Ascending aorta (tissue), 2 donors: Measurements from ENCODE around the gene ABCA8. TPM values are rescaled to one million over a fixed set of nuclear protein-coding genes. Genes with fewer than 3 reads are reported as not detected.

ENCODE experiments used
- DNase-seq, 2 donors: peaks; one replicate each; pipeline ENCODE4 v3.0.0-alpha.2; 2019; ENCODE audit warnings: low spot score in 2 of 2
- H3K27ac ChIP-seq, 2 donors: fragments of 200-600 bp; sonication (generic); one replicate each; pipeline ENCODE4 v1.5.1; 2016 to 2017; ENCODE audit warnings: mild to moderate bottlenecking in 1 of 2
- H3K27me3 ChIP-seq: fragments of 200-600 bp; sonication (generic); one replicate; pipeline ENCODE4 v1.5.1; 2017
- H3K36me3 ChIP-seq, 2 donors: fragments of 200-600 bp; sonication (generic); one replicate each; pipeline ENCODE4 v1.5.1; 2016
- H3K4me1 ChIP-seq, 2 donors: fragments of 200-600 bp; sonication (generic); one replicate each; pipeline ENCODE4 v1.5.1; 2016 to 2017; ENCODE audit warnings: mild to moderate bottlenecking in 1 of 2
- H3K4me3 ChIP-seq, 2 donors: fragments of 200-600 bp; sonication (generic); one replicate each; pipeline ENCODE4 v1.5.1; 2016 to 2017; ENCODE audit warnings: mild to moderate bottlenecking in 1 of 2
- H3K9me3 ChIP-seq, 2 donors: fragments of 200-600 bp; sonication (generic); one replicate each; pipeline ENCODE4 v1.5.1; 2016
- intact Hi-C: fragments of 100-400 bp; cut with DNase I; formaldehyde crosslinking; loops from one replicate; pipeline ENCODE4 v1.15.1; 2023
- total RNA-seq: library from RNA; depleted of rRNA; stranded (reverse); fragments of >200 nt; gene quantifications from one replicate; pipeline ENCODE4 v1.1.0, GENCODE V29; 2016
- TF ChIP-seq, protein P1 (sequence below), 3 experiments: fragments of 200-600 bp in 2 of 3; fragments of 450-650 bp in 1 of 3; sonication (generic) in 2 of 3; IDR thresholded peaks; one replicate each; pipeline ENCODE4 v1.5.1; 2016 to 2019; ENCODE audit warnings: antibody characterized with exemption in 3 of 3, mild to moderate bottlenecking in 1 of 3, moderate library complexity in 1 of 3

The ABCA8 gene
- total RNA-seq, 1 donor from 2014 or later: 69.6 TPM

DNA sequence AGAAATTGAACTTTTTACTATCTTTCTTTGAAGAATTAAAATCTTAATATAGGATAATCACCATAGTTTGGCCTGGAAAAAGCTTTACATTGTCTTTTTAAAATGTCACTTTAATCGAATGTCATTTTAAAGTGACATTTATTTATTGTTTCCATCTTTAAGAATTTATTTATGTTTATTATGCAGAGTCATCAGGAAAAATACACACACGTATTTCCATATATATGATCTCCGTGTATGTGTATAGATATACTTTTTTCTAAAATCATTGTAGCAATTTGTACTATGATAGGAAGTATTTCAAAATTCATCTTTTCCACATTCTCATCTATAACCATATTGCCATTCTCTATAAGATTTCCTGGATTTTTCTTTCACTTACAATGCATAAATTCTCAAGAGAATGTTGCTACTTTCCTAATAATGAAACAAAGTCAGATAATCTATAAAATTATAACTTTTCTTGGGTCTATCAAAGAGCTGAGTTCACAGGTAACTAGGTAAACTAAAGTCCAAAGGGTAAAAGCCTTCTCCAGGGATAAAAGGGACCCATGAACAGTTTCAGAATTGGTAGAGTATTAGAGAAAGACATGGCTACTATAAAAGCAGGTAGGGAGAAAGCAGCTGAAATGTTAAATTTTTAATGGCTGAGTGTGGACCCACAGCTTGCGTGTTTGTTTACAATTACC is 11.9 kb downstream of the ABCA8 start:
- H3K4me1 ChIP-seq: no peaks in the 10 kb centered on the region
- H3K9me3 ChIP-seq: no peaks in the 10 kb centered on the region
- no peak overlapping the region for H3K27ac ChIP-seq
- no peaks in the 10 kb centered on the region for H3K36me3 ChIP-seq
- no peak for DNase-seq
- no peaks in the 10 kb centered on the region for H3K27me3 ChIP-seq
- TF ChIP-seq, protein P1, sequence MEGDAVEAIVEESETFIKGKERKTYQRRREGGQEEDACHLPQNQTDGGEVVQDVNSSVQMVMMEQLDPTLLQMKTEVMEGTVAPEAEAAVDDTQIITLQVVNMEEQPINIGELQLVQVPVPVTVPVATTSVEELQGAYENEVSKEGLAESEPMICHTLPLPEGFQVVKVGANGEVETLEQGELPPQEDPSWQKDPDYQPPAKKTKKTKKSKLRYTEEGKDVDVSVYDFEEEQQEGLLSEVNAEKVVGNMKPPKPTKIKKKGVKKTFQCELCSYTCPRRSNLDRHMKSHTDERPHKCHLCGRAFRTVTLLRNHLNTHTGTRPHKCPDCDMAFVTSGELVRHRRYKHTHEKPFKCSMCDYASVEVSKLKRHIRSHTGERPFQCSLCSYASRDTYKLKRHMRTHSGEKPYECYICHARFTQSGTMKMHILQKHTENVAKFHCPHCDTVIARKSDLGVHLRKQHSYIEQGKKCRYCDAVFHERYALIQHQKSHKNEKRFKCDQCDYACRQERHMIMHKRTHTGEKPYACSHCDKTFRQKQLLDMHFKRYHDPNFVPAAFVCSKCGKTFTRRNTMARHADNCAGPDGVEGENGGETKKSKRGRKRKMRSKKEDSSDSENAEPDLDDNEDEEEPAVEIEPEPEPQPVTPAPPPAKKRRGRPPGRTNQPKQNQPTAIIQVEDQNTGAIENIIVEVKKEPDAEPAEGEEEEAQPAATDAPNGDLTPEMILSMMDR (IDR thresholded peaks at IDR 0.05): no peak
- intact Hi-C loops: no loop called here
- H3K4me3 ChIP-seq: no peak overlapping the region

DNA sequence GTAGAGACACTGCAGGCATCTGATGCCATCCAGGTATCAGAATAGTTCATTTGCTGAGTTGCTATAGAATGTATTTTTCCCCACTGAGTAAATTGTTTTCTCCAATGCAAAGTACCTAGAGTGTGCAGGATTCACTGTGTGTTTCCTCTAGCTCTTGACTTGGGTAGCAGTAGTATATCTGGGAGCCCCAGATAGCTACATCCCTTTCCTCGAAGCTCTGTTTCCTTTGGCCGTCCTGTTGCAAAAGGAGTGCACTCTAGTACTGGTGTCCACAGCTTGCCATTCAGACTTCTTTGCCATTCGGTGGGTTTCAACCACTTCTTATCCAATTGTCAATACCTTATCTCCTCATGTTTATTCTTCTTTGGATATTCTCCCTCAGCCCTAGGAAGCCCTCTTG is 12.8 kb downstream of the ABCA8 start:
- no peaks in the 10 kb centered on the region for H3K27me3 ChIP-seq
- no peaks in the 10 kb centered on the region for H3K36me3 ChIP-seq
- intact Hi-C loops: no loop called here
- H3K4me3 ChIP-seq: no peak overlapping the region
- H3K9me3 ChIP-seq: no peaks in the 10 kb centered on the region
- no peaks in the 10 kb centered on the region for H3K4me1 ChIP-seq
- no peak for DNase-seq
- H3K27ac ChIP-seq: no peak overlapping the region
- TF ChIP-seq, protein P1 (IDR thresholded peaks at IDR 0.05): no peak

DNA sequence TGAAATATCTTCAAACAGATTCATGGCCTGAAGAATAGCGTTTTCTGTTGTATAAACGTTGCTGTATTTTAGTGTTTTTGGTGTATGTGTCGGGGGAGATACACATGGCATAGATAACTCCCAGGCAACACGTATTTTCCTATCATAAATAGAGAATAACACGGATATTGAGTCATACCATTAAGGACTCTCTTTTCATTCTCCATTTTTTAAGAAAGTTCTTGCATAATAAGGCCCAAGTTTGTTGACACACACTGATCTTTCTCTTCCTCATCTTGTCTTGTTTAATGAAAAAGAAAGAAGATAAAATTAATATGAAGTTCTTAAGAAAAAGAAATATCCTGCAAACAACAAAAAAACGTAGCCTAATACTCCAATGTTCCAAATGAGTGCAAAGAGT is 13.4 kb downstream of the ABCA8 start:
- Histone ChIP-seq H3K4me3 (no peak overlapping the region), H3K27ac (no peak overlapping the region), H3K4me1 (no peaks in the 10 kb centered on the region), H3K9me3 (no peaks in the 10 kb centered on the region), H3K27me3 (no peaks in the 10 kb centered on the region), H3K36me3 (no peaks in the 10 kb centered on the region)
- DNase-seq: no peak
- intact Hi-C loops: no loop called here
- TF ChIP-seq, protein P1 (IDR thresholded peaks at IDR 0.05): no peak

GRCh38 chr17:68939195-68939594 is 16.0 kb downstream of the ABCA8 start:
- H3K27ac ChIP-seq: no peak overlapping the region
- H3K27me3 ChIP-seq: no peaks in the 10 kb centered on the region
- intact Hi-C loops: no loop called here
- H3K36me3 ChIP-seq: no peaks in the 10 kb centered on the region
- no peak overlapping the region for H3K4me3 ChIP-seq
- H3K4me1 ChIP-seq: no peaks in the 10 kb centered on the region
- H3K9me3 ChIP-seq: no peaks in the 10 kb centered on the region
- TF ChIP-seq, protein P1 (IDR thresholded peaks at IDR 0.05): no peak
- DNase-seq: no peak

DNA sequence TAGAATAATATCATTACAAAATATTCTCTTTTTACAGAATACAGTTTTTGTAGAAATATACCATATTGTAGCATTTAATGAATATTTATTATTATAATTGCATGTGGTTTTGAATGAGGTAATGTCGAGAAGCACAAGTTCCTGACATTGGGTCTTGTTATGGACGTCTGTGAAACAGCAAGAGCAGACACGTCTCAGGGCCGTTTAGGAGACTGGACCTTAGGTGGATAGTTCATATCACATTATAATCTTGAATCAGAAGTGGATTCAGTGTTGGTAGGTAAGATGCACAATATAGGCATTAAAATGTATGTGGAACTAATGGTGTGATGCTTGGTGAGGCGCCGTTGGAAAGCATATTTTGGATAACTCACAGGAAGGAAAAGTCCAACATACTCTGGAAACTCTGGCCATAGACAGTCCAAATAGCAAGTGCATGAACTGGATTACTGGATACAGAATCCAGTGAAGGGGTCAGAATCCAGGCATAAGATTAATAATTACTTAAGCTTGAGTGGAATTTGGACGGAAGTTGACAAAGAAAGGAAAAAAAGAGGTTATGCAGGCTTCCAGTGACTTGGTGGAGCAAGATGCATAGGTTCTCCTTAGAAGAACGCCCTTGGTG is 17.2 kb downstream of the ABCA8 start:
- Histone ChIP-seq H3K27me3 (no peaks in the 10 kb centered on the region), H3K27ac (no peak overlapping the region), H3K36me3 (no peaks in the 10 kb centered on the region), H3K9me3 (no peaks in the 10 kb centered on the region), H3K4me3 (no peak overlapping the region), H3K4me1 (no peaks in the 10 kb centered on the region)
- intact Hi-C loops: no loop called here
- TF ChIP-seq, protein P1 (IDR thresholded peaks at IDR 0.05): no peak
- no peak for DNase-seq
